WTC11 (cell line): ENCODE results near the gene KPNB1. TPM values are rescaled to one million over a fixed set of nuclear protein-coding genes. Genes with fewer than 3 reads are reported as not detected.

ENCODE experiments used
- ATAC-seq: fragments of 200-7000 bp; cut with Tn5 transposase; 2 replicates; pipeline ENCODE4 v1.10.0; 2021; ENCODE audit warnings: mild to moderate bottlenecking, moderate library complexity
- CTCF ChIA-PET: fragments of 300-600 bp; sonication (Branson Sonifier 250); formaldehyde crosslinking; loops from one replicate; lab custom pipeline; 2021; ENCODE audit warnings: antibody characterized with exemption; lab: Charles Lee
- POLR2A ChIA-PET: fragments of 350-600 bp; sonication (Branson Sonifier 250); formaldehyde crosslinking; loops from one replicate; lab custom pipeline; 2021; ENCODE audit warnings: antibody characterized with exemption; lab: Charles Lee
- DNase-seq: peaks from one replicate; pipeline ENCODE4 v3.0.0; 2021; ENCODE audit warnings: low spot score
- H3K27ac Mint-ChIP-seq: 2 replicates; pipeline ENCODE4 v1.8.0; 2021; ENCODE audit warnings: mixed read lengths
- H3K27me3 Mint-ChIP-seq: 2 replicates; pipeline ENCODE4 v1.8.0; 2021; ENCODE audit warnings: low read depth, mild to moderate bottlenecking, moderate library complexity, mixed read lengths
- H3K36me3 Mint-ChIP-seq: 2 replicates; pipeline ENCODE4 v1.8.0; 2021; ENCODE audit warnings: mixed read lengths
- H3K4me1 Mint-ChIP-seq: 2 replicates; pipeline ENCODE4 v1.8.0; 2022; ENCODE audit warnings: mixed read lengths
- H3K4me3 Mint-ChIP-seq: 2 replicates; pipeline ENCODE4 v1.8.0; 2021; ENCODE audit warnings: mild to moderate bottlenecking, moderate library complexity, mixed read lengths
- H3K9me3 Mint-ChIP-seq: 2 replicates; pipeline ENCODE4 v1.8.0; 2021; ENCODE audit warnings: mixed read lengths
- CREB1 ChIP-seq: sonication (generic); formaldehyde crosslinking; IDR thresholded peaks from 2 replicates; pipeline ENCODE4 v1.8.0; 2023; ENCODE audit warnings: mild to moderate bottlenecking, missing genetic modification reagents
- CREM ChIP-seq: sonication (generic); formaldehyde crosslinking; IDR thresholded peaks from 2 replicates; pipeline ENCODE4 v1.8.1; 2022; ENCODE audit warnings: mild to moderate bottlenecking, missing genetic modification reagents, moderate library complexity
- ESRRA ChIP-seq: sonication (generic); formaldehyde crosslinking; IDR thresholded peaks from 2 replicates; pipeline ENCODE4 v1.8.1; 2022; ENCODE audit warnings: mild to moderate bottlenecking, missing genetic modification reagents, borderline replicate concordance
- FOXJ3 ChIP-seq: sonication (generic); formaldehyde crosslinking; IDR thresholded peaks from 2 replicates; pipeline ENCODE4 v1.9.0; 2021; ENCODE audit warnings: missing genetic modification reagents, mild to moderate bottlenecking, borderline replicate concordance
- KAT7 ChIP-seq: sonication (generic); formaldehyde crosslinking; IDR thresholded peaks from 2 replicates; pipeline ENCODE4 v1.8.1; 2023; ENCODE audit warnings: missing genetic modification reagents, mild to moderate bottlenecking, borderline replicate concordance
- MXD4 ChIP-seq: fragments of 250-450 bp; sonication (Bioruptor Pico); IDR thresholded peaks from 2 replicates; pipeline ENCODE4 v1.8.0; 2021; ENCODE audit warnings: mild to moderate bottlenecking, moderate library complexity, borderline replicate concordance
- NFE2L1 ChIP-seq: sonication (generic); formaldehyde crosslinking; IDR thresholded peaks from 2 replicates; pipeline ENCODE4 v1.8.1; 2023; ENCODE audit warnings: missing genetic modification reagents
- NFYB ChIP-seq: sonication (generic); formaldehyde crosslinking; conservative IDR thresholded peaks from 2 replicates; pipeline ENCODE4 v1.8.0; 2022; ENCODE audit warnings: low read depth, missing genetic modification reagents
- NR1H2 ChIP-seq: sonication (generic); formaldehyde crosslinking; IDR thresholded peaks from 2 replicates; pipeline ENCODE4 v1.9.0; 2021; ENCODE audit warnings: mild to moderate bottlenecking, moderate library complexity, missing genetic modification reagents
- NR2C2 ChIP-seq: sonication (generic); formaldehyde crosslinking; IDR thresholded peaks from 2 replicates; pipeline ENCODE4 v1.8.0; 2022; ENCODE audit warnings: mild to moderate bottlenecking, missing genetic modification reagents
- NR3C1 ChIP-seq: sonication (generic); formaldehyde crosslinking; conservative IDR thresholded peaks from 2 replicates; pipeline ENCODE4 v1.8.1; 2023; ENCODE audit warnings: low read depth, mild to moderate bottlenecking, missing genetic modification reagents
- TEAD4 ChIP-seq: sonication (generic); formaldehyde crosslinking; IDR thresholded peaks from 2 replicates; pipeline ENCODE4 v1.8.0; 2022; ENCODE audit warnings: mild to moderate bottlenecking, missing genetic modification reagents
- ZNF219 ChIP-seq: sonication (generic); formaldehyde crosslinking; IDR thresholded peaks from 2 replicates; pipeline ENCODE4 v1.8.0; 2023; ENCODE audit warnings: missing genetic modification reagents, mild to moderate bottlenecking, borderline replicate concordance
- ZNF263 ChIP-seq: sonication (generic); formaldehyde crosslinking; IDR thresholded peaks from 2 replicates; pipeline ENCODE4 v1.8.1; 2022; ENCODE audit warnings: low read depth, mild to moderate bottlenecking, moderate library complexity, missing genetic modification reagents
- ZNF396 ChIP-seq: fragments of 250-450 bp; sonication (Bioruptor Pico); IDR thresholded peaks from 2 replicates; pipeline ENCODE4 v1.8.0; 2021; ENCODE audit warnings: mild to moderate bottlenecking, moderate library complexity, borderline replicate concordance
- ZNF671 ChIP-seq: fragments of 250-450 bp; sonication (Bioruptor Pico); IDR thresholded peaks from 2 replicates; pipeline ENCODE4 v1.8.0; 2021; ENCODE audit warnings: mild to moderate bottlenecking
- total RNA-seq: library from RNA; stranded (reverse); gene quantifications from 3 replicates; pipeline ENCODE4 v1.2.3, GENCODE V29; 2021
- TF ChIP-seq, protein P1 (sequence below): fragments of 250-450 bp; sonication (Bioruptor Pico); IDR thresholded peaks from 2 replicates; pipeline ENCODE4 v1.9.0; 2021; ENCODE audit warnings: mild to moderate bottlenecking
- TF ChIP-seq, protein P2 (sequence below): sonication (generic); formaldehyde crosslinking; IDR thresholded peaks from 2 replicates; pipeline ENCODE4 v1.8.0; 2022; ENCODE audit warnings: mild to moderate bottlenecking, missing genetic modification reagents
- TF ChIP-seq, protein P3 (sequence below): fragments of 250-450 bp; sonication (Bioruptor Pico); IDR thresholded peaks from 2 replicates; pipeline ENCODE4 v1.8.0; 2021; ENCODE audit warnings: mild to moderate bottlenecking
- TF ChIP-seq, protein P4 (sequence below): sonication (generic); formaldehyde crosslinking; IDR thresholded peaks from 2 replicates; pipeline ENCODE4 v1.8.1; 2022; ENCODE audit warnings: mild to moderate bottlenecking, moderate library complexity, missing genetic modification reagents

The KPNB1 gene
- total RNA-seq, 1 experiment from 2014 or later = 506 TPM

DNA sequence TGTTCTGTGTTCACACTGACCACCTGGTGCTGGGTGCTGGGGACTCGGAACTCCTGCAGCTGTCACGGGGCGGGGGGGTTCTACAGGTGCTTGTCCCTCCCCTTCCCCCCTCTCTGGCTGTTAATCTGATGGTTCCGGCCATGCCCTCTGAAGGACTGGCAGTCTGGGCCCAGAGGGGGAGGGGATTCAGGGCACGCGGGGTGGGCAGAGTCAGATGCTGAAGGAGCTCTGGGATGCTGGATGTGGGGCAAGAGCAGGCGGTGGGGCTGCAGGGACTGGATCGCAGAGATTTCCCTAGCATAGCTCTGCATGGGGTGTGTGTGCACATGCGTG lies 78.0 kb downstream of the KPNB1 start:
- ChIA-PET CTCF (interaction anchor here (0.7 kb wide), 1 partner anchor 27 kb away, joined by 3 read pairs; no protein-coding TSS in a partner anchor), POLR2A (no interaction called here)
- peaks cover 11% of the 10 kb centered on the region for H3K4me1 Mint-ChIP-seq
- H3K27me3 Mint-ChIP-seq = peaks cover 42% of the 10 kb centered on the region
- H3K9me3 Mint-ChIP-seq = no peaks in the 10 kb centered on the region
- H3K4me3 Mint-ChIP-seq = no peak overlapping the region
- no peaks in the 10 kb centered on the region for H3K36me3 Mint-ChIP-seq
- ATAC-seq = no peak
- no peak for TF ChIP-seq ESRRA (CRISPR knock-in tag)
- TF ChIP-seq, protein P1, sequence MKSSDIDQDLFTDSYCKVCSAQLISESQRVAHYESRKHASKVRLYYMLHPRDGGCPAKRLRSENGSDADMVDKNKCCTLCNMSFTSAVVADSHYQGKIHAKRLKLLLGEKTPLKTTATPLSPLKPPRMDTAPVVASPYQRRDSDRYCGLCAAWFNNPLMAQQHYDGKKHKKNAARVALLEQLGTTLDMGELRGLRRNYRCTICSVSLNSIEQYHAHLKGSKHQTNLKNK (CRISPR knock-in tag) = no peak
- no peak for TF ChIP-seq ZNF671 (CRISPR knock-in tag)
- TF ChIP-seq, protein P2, sequence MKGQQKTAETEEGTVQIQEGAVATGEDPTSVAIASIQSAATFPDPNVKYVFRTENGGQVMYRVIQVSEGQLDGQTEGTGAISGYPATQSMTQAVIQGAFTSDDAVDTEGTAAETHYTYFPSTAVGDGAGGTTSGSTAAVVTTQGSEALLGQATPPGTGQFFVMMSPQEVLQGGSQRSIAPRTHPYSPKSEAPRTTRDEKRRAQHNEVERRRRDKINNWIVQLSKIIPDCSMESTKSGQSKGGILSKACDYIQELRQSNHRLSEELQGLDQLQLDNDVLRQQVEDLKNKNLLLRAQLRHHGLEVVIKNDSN (CRISPR knock-in tag) = no peak
- no peak for TF ChIP-seq NR2C2 (CRISPR knock-in tag)
- TF ChIP-seq ZNF396 = no peak
- no peak for TF ChIP-seq CREM (CRISPR knock-in tag)
- TF ChIP-seq ZNF219 (CRISPR knock-in tag) = no peak
- TF ChIP-seq NR3C1 (CRISPR knock-in tag) = no peak
- TF ChIP-seq KAT7 = no peak
- TF ChIP-seq FOXJ3 = no peak
- TF ChIP-seq, all 79 proteins: peak for 0
- H3K27ac Mint-ChIP-seq = no peak overlapping the region
- DNase-seq = no peak

DNA sequence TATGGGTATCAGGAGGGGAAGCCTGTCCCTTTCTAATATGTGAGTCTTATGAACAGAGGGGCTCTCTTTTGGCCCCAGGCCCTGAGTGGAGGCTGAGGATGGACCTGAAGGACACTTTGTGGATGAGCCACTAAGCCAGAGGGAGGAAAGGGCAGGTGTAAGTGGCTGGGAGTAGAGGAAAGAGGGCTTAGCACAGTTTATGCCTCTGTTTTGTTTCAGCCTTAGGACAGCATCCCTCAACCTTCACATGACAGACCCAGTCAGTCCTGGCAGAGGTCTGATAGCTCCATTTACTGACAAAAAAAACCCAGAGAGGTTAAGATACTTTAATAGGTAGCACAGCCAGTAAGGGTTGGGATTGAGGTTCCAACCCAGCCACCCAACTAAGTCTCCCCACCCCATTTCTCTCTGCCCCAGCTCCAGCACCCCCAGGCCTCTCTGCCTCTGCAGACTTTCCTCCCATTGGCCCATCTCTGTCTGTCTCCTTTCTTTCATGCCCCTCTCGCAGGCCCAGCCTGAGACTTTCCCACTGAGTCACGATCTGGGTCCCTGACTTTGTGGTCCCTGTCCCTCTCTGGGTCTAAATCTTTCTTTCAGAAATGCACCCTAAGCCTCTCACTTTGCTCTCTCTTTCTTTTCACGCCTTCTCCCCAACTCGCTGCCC lies 78.6 kb downstream of the KPNB1 start:
- H3K4me1 Mint-ChIP-seq = peaks cover 14% of the 10 kb centered on the region
- TF ChIP-seq MXD4 (CRISPR knock-in tag) (no peak), TEAD4 (CRISPR knock-in tag) (no peak), ZNF263 (CRISPR knock-in tag) (no peak), CREM (CRISPR knock-in tag) (no peak), NFE2L1 (CRISPR knock-in tag) (no peak), NFYB (CRISPR knock-in tag) (no peak), NR3C1 (CRISPR knock-in tag) (no peak), NR1H2 (CRISPR knock-in tag) (no peak)
- TF ChIP-seq, protein P3, sequence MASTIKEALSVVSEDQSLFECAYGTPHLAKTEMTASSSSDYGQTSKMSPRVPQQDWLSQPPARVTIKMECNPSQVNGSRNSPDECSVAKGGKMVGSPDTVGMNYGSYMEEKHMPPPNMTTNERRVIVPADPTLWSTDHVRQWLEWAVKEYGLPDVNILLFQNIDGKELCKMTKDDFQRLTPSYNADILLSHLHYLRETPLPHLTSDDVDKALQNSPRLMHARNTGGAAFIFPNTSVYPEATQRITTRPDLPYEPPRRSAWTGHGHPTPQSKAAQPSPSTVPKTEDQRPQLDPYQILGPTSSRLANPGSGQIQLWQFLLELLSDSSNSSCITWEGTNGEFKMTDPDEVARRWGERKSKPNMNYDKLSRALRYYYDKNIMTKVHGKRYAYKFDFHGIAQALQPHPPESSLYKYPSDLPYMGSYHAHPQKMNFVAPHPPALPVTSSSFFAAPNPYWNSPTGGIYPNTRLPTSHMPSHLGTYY (CRISPR knock-in tag) = no peak
- peaks cover 42% of the 10 kb centered on the region for H3K27me3 Mint-ChIP-seq
- H3K9me3 Mint-ChIP-seq = no peaks in the 10 kb centered on the region
- no peak for DNase-seq
- ATAC-seq = no peak
- ChIA-PET POLR2A (interaction anchor here (0.5 kb wide), 1 partner anchor 115 kb away, joined by 4 read pairs; no protein-coding TSS in a partner anchor), CTCF (no interaction called here)
- H3K36me3 Mint-ChIP-seq = no peaks in the 10 kb centered on the region
- H3K27ac Mint-ChIP-seq = no peak overlapping the region
- H3K4me3 Mint-ChIP-seq = no peak overlapping the region

DNA sequence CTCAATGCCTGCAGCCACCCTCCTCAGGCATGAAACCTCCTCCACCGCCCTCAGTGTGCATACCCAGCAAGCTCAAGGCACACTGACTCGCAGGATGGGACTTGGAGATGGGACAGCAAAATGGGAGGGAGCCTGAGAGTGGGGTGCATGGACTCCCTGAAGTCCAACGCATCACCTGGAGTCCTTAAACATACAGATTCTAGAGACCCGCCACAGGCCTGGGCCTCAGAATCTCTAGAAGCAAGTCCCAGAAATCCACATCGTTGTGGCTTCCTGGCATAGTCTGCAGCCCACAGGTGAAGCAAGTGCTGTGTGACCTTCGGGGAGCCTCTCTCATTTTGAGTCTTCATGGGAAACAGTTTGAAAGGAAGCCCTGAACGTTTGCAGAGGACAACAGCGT lies 79.8 kb downstream of the KPNB1 start:
- peaks cover 51% of the 10 kb centered on the region for H3K27me3 Mint-ChIP-seq
- H3K4me1 Mint-ChIP-seq = peaks cover 17% of the 10 kb centered on the region
- TF ChIP-seq, protein P4, sequence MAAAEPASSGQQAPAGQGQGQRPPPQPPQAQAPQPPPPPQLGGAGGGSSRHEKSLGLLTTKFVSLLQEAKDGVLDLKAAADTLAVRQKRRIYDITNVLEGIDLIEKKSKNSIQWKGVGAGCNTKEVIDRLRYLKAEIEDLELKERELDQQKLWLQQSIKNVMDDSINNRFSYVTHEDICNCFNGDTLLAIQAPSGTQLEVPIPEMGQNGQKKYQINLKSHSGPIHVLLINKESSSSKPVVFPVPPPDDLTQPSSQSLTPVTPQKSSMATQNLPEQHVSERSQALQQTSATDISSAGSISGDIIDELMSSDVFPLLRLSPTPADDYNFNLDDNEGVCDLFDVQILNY (CRISPR knock-in tag) = no peak
- TF ChIP-seq CREB1 (CRISPR knock-in tag) = no peak
- no peak for ATAC-seq
- DNase-seq = no peak
- H3K36me3 Mint-ChIP-seq = no peaks in the 10 kb centered on the region
- ChIA-PET CTCF (no interaction called here), POLR2A (no interaction called here)
- H3K9me3 Mint-ChIP-seq = no peaks in the 10 kb centered on the region
- H3K27ac Mint-ChIP-seq = no peak overlapping the region
- H3K4me3 Mint-ChIP-seq = no peak overlapping the region
